ENCODE measurements around the gene VCAM1. TPM values are rescaled to one million over a fixed set of nuclear protein-coding genes. Genes with fewer than 3 reads are reported as not detected.
"Not testable (repeated sequence)": the region's sequence is repeated elsewhere in the genome, so short reads cannot be mapped to it uniquely, and the experiment has no call there.

The VCAM1 gene
- polyA plus RNA-seq, 2 of the 4 experiments (the other 2 are of a cell fraction), result 0.04 TPM; not detected in 1

DNA sequence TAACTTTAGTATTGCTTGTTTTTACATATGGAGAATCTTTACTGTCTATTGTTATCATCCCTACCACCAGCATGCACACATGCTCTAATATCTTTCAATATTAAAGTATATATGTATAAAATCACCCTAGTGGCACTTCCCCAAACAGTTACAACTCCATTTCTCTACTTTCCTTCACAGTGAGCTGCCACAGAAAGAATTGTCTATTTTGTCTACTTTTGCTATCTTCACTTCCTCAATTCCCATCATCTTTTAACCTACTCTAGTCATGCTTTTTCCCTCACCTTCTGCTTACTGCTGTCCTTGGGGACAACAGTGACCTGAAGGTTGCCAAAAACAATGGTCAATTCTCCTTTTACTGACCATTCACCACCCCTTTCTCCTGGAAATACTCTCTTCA is 59.2 kb downstream of the VCAM1 start:
- FAIRE-seq (no peak), ATAC-seq (no peak), DNase-seq (ENCODE audit: low read depth in 1 of 2, low spot score in 1 of 2) (no peak)
- TF ChIP-seq, protein P1, sequence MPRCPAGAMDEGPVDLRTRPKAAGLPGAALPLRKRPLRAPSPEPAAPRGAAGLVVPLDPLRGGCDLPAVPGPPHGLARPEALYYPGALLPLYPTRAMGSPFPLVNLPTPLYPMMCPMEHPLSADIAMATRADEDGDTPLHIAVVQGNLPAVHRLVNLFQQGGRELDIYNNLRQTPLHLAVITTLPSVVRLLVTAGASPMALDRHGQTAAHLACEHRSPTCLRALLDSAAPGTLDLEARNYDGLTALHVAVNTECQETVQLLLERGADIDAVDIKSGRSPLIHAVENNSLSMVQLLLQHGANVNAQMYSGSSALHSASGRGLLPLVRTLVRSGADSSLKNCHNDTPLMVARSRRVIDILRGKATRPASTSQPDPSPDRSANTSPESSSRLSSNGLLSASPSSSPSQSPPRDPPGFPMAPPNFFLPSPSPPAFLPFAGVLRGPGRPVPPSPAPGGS (IDR thresholded peaks at IDR 0.05), result no peak
- no peak for TF ChIP-seq FOSL2 (IDR thresholded peaks at IDR 0.05)
- no peak for TF ChIP-seq FOSL2 (CRISPR knock-in tag; IDR thresholded peaks at IDR 0.05)
- TF ChIP-seq ZNF302 (CRISPR knock-in tag; IDR thresholded peaks at IDR 0.05), result no peak
- no peak for TF ChIP-seq ESRRA (IDR thresholded peaks at IDR 0.05; ENCODE audit: borderline replicate concordance, low read length)
- no peak for TF ChIP-seq USF2 (IDR thresholded peaks at IDR 0.05)
- TF ChIP-seq CBX2 (IDR thresholded peaks at IDR 0.05; ENCODE audit: borderline replicate concordance, low read depth), result no peak
- no peak for TF ChIP-seq EP300 (IDR thresholded peaks at IDR 0.05)
- no peak for TF ChIP-seq RAD21 (conservative IDR thresholded peaks at IDR 0.05 in 1 of 2, IDR thresholded peaks at IDR 0.05 in 1 of 2)
- no peak for TF ChIP-seq BHLHE40 (IDR thresholded peaks at IDR 0.05; ENCODE audit: low read depth, low read length)
- ChIA-PET POLR2A (no interaction called here), CTCF (no interaction called here)
- Histone ChIP-seq H3K27ac (no peak overlapping the region), H3K9me3 (no peaks in the 10 kb centered on the region), H3K4me3 (no peak overlapping the region), H3K4me2 (no peak overlapping the region), H3K4me1 (no peaks in the 10 kb centered on the region)

GRCh38 chr1:100780814-100781213 is 61.3 kb downstream of the VCAM1 start:
- Histone ChIP-seq H3K9me3 (no peaks in the 10 kb centered on the region), H3K27ac (no peak overlapping the region), H3K4me2 (no peak overlapping the region), H3K4me1 (no peaks in the 10 kb centered on the region), H3K4me3 (no peak overlapping the region)
- TF ChIP-seq ZNF302 (CRISPR knock-in tag; IDR thresholded peaks at IDR 0.05) (no peak), MYC (IDR thresholded peaks at IDR 0.05; ENCODE audit: borderline replicate concordance, low read length) (no peak), NR3C1 (IDR thresholded peaks at IDR 0.05) (no peak), FOSL2 (IDR thresholded peaks at IDR 0.05) (no peak), FOSL2 (CRISPR knock-in tag; IDR thresholded peaks at IDR 0.05) (no peak), FOXS1 (CRISPR knock-in tag; IDR thresholded peaks at IDR 0.05) (no peak), SREBF2 (IDR thresholded peaks at IDR 0.05) (no peak), JUN (IDR thresholded peaks at IDR 0.05) (no peak), ZFP36 (IDR thresholded peaks at IDR 0.05; ENCODE audit: borderline replicate concordance, partially characterized antibody) (no peak), ATOH8 (CRISPR knock-in tag; IDR thresholded peaks at IDR 0.05; ENCODE audit: low read depth) (no peak)
- TF ChIP-seq, protein P2, sequence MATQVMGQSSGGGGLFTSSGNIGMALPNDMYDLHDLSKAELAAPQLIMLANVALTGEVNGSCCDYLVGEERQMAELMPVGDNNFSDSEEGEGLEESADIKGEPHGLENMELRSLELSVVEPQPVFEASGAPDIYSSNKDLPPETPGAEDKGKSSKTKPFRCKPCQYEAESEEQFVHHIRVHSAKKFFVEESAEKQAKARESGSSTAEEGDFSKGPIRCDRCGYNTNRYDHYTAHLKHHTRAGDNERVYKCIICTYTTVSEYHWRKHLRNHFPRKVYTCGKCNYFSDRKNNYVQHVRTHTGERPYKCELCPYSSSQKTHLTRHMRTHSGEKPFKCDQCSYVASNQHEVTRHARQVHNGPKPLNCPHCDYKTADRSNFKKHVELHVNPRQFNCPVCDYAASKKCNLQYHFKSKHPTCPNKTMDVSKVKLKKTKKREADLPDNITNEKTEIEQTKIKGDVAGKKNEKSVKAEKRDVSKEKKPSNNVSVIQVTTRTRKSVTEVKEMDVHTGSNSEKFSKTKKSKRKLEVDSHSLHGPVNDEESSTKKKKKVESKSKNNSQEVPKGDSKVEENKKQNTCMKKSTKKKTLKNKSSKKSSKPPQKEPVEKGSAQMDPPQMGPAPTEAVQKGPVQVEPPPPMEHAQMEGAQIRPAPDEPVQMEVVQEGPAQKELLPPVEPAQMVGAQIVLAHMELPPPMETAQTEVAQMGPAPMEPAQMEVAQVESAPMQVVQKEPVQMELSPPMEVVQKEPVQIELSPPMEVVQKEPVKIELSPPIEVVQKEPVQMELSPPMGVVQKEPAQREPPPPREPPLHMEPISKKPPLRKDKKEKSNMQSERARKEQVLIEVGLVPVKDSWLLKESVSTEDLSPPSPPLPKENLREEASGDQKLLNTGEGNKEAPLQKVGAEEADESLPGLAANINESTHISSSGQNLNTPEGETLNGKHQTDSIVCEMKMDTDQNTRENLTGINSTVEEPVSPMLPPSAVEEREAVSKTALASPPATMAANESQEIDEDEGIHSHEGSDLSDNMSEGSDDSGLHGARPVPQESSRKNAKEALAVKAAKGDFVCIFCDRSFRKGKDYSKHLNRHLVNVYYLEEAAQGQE (IDR thresholded peaks at IDR 0.05), result no peak
- TF ChIP-seq, protein P3, sequence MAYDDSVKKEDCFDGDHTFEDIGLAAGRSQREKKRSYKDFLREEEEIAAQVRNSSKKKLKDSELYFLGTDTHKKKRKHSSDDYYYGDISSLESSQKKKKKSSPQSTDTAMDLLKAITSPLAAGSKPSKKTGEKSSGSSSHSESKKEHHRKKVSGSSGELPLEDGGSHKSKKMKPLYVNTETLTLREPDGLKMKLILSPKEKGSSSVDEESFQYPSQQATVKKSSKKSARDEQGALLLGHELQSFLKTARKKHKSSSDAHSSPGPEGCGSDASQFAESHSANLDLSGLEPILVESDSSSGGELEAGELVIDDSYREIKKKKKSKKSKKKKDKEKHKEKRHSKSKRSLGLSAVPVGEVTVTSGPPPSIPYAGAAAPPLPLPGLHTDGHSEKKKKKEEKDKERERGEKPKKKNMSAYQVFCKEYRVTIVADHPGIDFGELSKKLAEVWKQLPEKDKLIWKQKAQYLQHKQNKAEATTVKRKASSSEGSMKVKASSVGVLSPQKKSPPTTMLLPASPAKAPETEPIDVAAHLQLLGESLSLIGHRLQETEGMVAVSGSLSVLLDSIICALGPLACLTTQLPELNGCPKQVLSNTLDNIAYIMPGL (CRISPR knock-in tag; IDR thresholded peaks at IDR 0.05; ENCODE audit: borderline replicate concordance), result no peak
- TF ChIP-seq, protein P4, sequence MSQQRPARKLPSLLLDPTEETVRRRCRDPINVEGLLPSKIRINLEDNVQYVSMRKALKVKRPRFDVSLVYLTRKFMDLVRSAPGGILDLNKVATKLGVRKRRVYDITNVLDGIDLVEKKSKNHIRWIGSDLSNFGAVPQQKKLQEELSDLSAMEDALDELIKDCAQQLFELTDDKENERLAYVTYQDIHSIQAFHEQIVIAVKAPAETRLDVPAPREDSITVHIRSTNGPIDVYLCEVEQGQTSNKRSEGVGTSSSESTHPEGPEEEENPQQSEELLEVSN (IDR thresholded peaks at IDR 0.05; ENCODE audit: borderline replicate concordance, low read depth), result no peak
- TF ChIP-seq, protein P5, sequence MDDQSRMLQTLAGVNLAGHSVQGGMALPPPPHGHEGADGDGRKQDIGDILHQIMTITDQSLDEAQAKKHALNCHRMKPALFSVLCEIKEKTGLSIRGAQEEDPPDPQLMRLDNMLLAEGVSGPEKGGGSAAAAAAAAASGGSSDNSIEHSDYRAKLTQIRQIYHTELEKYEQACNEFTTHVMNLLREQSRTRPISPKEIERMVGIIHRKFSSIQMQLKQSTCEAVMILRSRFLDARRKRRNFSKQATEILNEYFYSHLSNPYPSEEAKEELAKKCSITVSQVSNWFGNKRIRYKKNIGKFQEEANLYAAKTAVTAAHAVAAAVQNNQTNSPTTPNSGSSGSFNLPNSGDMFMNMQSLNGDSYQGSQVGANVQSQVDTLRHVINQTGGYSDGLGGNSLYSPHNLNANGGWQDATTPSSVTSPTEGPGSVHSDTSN (IDR thresholded peaks at IDR 0.05), result no peak
- POLR2A ChIA-PET, result no interaction called here
- CTCF ChIA-PET, result no interaction called here
- no peak for DNase-seq (ENCODE audit: low read depth in 1 of 2, low spot score in 1 of 2)
- no peak for ATAC-seq
- no peak for FAIRE-seq

DNA sequence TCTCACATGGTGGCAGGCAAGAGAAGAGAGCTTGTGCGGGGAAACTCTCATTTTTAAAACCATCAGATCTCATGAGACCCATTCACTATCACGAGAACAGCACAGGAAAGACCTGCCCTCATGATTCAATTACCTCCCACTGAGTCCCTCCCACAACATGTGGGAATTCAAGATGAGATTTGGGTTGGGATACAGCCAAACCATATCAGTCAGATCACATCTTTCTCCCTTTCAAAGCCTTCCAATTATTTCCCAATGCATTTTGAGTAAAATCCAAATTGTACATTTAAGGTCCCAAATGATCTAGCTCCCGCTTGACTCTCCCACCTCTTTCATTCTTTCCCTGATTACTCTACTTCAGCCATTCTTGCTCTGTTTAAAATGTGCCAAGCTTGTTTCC is 62.2 kb downstream of the VCAM1 start:
- FAIRE-seq; H3K4me1 ChIP-seq; H3K9me3 ChIP-seq; H3K4me2 ChIP-seq; POLR2A ChIA-PET; H3K27ac ChIP-seq; H3K4me3 ChIP-seq; ATAC-seq; DNase-seq (ENCODE audit: low read depth in 1 of 2, low spot score in 1 of 2); CTCF ChIA-PET: not testable (repeated sequence)
- 42% methylated on average over 3 of the region's 3 CpGs for WGBS (ENCODE audit: missing lambda C conversion rate)

Measured in A549 (cell line).